Chondrocyte (in vitro differentiated cells): ENCODE data around the gene COL6A1. TPM values are rescaled to one million over a fixed set of nuclear protein-coding genes. Genes with fewer than 3 reads are reported as not detected.
"Not testable (repeated sequence)": the region's sequence is repeated elsewhere in the genome, so short reads cannot be mapped to it uniquely, and the experiment has no call there.

Experiments used
- DNase-seq: peaks from one replicate; pipeline ENCODE4 v3.0.0; 2021; ENCODE audit warnings: mixed read lengths, low spot score
- H3K27ac Mint-ChIP-seq: one replicate; pipeline ENCODE4 v1.8.0; 2021; ENCODE audit warnings: mild to moderate bottlenecking, moderate library complexity, mixed read lengths; ENCODE audit not compliant: unreplicated experiment
- H3K27me3 Mint-ChIP-seq: 2 replicates; pipeline ENCODE4 v1.8.0; 2021; ENCODE audit warnings: low read depth, mixed read lengths
- H3K36me3 Mint-ChIP-seq: 2 replicates; pipeline ENCODE4 v1.8.0; 2021; ENCODE audit warnings: low read depth, mixed read lengths
- H3K4me1 Mint-ChIP-seq: 2 replicates; pipeline ENCODE4 v1.8.0; 2021; ENCODE audit warnings: low read depth, mild to moderate bottlenecking, mixed read lengths
- H3K4me3 Mint-ChIP-seq: one replicate; pipeline ENCODE4 v1.8.0; 2021; ENCODE audit warnings: mild to moderate bottlenecking, moderate library complexity, mixed read lengths; ENCODE audit not compliant: unreplicated experiment
- H3K9me3 Mint-ChIP-seq: 2 replicates; pipeline ENCODE4 v1.8.0; 2021; ENCODE audit warnings: low read depth, mixed read lengths
- CTCF ChIP-seq: fragments of 200-600 bp; sonication (generic); IDR thresholded peaks from 2 replicates; pipeline ENCODE4 v1.5.0; 2021; ENCODE audit warnings: antibody characterized with exemption, mild to moderate bottlenecking, moderate library complexity
- total RNA-seq: library from RNA; stranded (reverse); gene quantifications from 3 replicates; pipeline ENCODE4 v1.2.1, GENCODE V29; 2021

The COL6A1 gene
- total RNA-seq, 1 donor from 2014 or later = 1,052 TPM

- no peaks in the 10 kb centered on the region for H3K27me3 Mint-ChIP-seq
- H3K4me1 Mint-ChIP-seq = peaks cover 42% of the 10 kb centered on the region
- no peak for DNase-seq
- H3K4me3 Mint-ChIP-seq = peak overlapping the region; percentile 62
- TF ChIP-seq CTCF = no peak
- peak overlapping the region; percentile 94 for H3K27ac Mint-ChIP-seq
- no peaks in the 10 kb centered on the region for H3K36me3 Mint-ChIP-seq
- H3K9me3 Mint-ChIP-seq = no peaks in the 10 kb centered on the region
Observed at GRCh38 chr21:45957551-45957950, 24.0 kb upstream of the COL6A1 start.

GRCh38 chr21:45957981-45958600 is 23.5 kb upstream of the COL6A1 start:
- DNase-seq = no peak
- Mint-ChIP-seq H3K4me3 (peak overlapping the region; percentile 62), H3K4me1 (peaks cover 42% of the 10 kb centered on the region), H3K36me3 (no peaks in the 10 kb centered on the region), H3K27ac (peak overlapping the region; percentile 94), H3K27me3 (no peaks in the 10 kb centered on the region), H3K9me3 (no peaks in the 10 kb centered on the region)
- TF ChIP-seq CTCF = no peak

- no peak for DNase-seq
- no peaks in the 10 kb centered on the region for H3K36me3 Mint-ChIP-seq
- peaks cover 3% of the 10 kb centered on the region for H3K9me3 Mint-ChIP-seq
- no peak overlapping the region for H3K27ac Mint-ChIP-seq
- TF ChIP-seq CTCF = no peak
- no peaks in the 10 kb centered on the region for H3K27me3 Mint-ChIP-seq
- H3K4me1 Mint-ChIP-seq = peaks cover 34% of the 10 kb centered on the region
- H3K4me3 Mint-ChIP-seq = no peak overlapping the region
Observed at GRCh38 chr21:45959182-45959581, 22.4 kb upstream of the COL6A1 start.

GRCh38 chr21:45959779-45960390 is 21.7 kb upstream of the COL6A1 start:
- H3K4me3 Mint-ChIP-seq = no peak overlapping the region
- TF ChIP-seq CTCF = no peak
- H3K4me1 Mint-ChIP-seq = peaks cover 28% of the 10 kb centered on the region
- DNase-seq = no peak
- no peaks in the 10 kb centered on the region for H3K27me3 Mint-ChIP-seq
- no peak overlapping the region for H3K27ac Mint-ChIP-seq
- H3K9me3 Mint-ChIP-seq = peaks cover 4% of the 10 kb centered on the region
- H3K36me3 Mint-ChIP-seq = no peaks in the 10 kb centered on the region

GRCh38 chr21:45961408-45961807 is 20.2 kb upstream of the COL6A1 start:
- H3K9me3 Mint-ChIP-seq, H3K4me3 Mint-ChIP-seq, H3K27me3 Mint-ChIP-seq, DNase-seq, H3K27ac Mint-ChIP-seq, H3K36me3 Mint-ChIP-seq: not testable (repeated sequence)
- H3K4me1 Mint-ChIP-seq = peaks cover 28% of the 10 kb centered on the region
